Spleen (tissue), 11 donors: Measurements from ENCODE around the gene DICER1. TPM values are rescaled to one million over a fixed set of nuclear protein-coding genes. Genes with fewer than 3 reads are reported as not detected.

ENCODE experiments used
- DNase-seq: peaks from one replicate; pipeline ENCODE4 v3.0.0-alpha.2; 2020
- H3K27ac ChIP-seq, 8 donors: fragments of 200-600 bp; sonication (generic) in 7 of 8; 1 replicate in 4 of 8; 2 replicates in 4 of 8; pipeline versions ENCODE4 v1.5.0 to v1.8.0; 2016 to 2021; ENCODE audit warnings: inconsistent platforms in 4 of 8, mild to moderate bottlenecking in 4 of 8, moderate library complexity in 1 of 8
- H3K27me3 ChIP-seq, 7 donors: fragments of 200-600 bp; sonication (generic) in 6 of 7; replicated peaks in 1 of 7; 1 replicate in 4 of 7; 2 replicates in 3 of 7; pipeline versions ENCODE4 v1.5.0 to v1.8.0; 2016 to 2021; ENCODE audit warnings: inconsistent platforms in 3 of 7, mild to moderate bottlenecking in 1 of 7
- H3K36me3 ChIP-seq, 6 donors: fragments of 200-600 bp; sonication (generic) in 5 of 6; 1 replicate in 4 of 6; 2 replicates in 2 of 6; pipeline versions ENCODE4 v1.5.0 to v1.8.0; 2016 to 2021; ENCODE audit warnings: inconsistent platforms in 2 of 6
- H3K4me1 ChIP-seq, 6 donors: fragments of 200-600 bp; sonication (generic) in 5 of 6; 1 replicate in 3 of 6; 2 replicates in 3 of 6; pipeline versions ENCODE4 v1.5.0 to v1.8.0; 2016 to 2021; ENCODE audit warnings: inconsistent platforms in 3 of 6
- H3K4me3 ChIP-seq, 8 donors: fragments of 200-600 bp; sonication (generic) in 7 of 8; 1 replicate in 4 of 8; 2 replicates in 4 of 8; pipeline versions ENCODE4 v1.5.0 to v1.8.0; 2016 to 2021; ENCODE audit warnings: inconsistent platforms in 4 of 8, mild to moderate bottlenecking in 4 of 8, moderate library complexity in 2 of 8
- H3K9me3 ChIP-seq, 8 donors: fragments of 200-600 bp; sonication (generic) in 7 of 8; 1 replicate in 4 of 8; 2 replicates in 4 of 8; pipeline versions ENCODE4 v1.5.0 to v1.8.0; 2016 to 2021; ENCODE audit warnings: inconsistent platforms in 4 of 8
- CTCF ChIP-seq, 11 experiments: fragments of 200-600 bp in 7 of 11; fragments of 450-650 bp in 4 of 11; sonication (generic) in 4 of 11; IDR thresholded peaks in 8 of 11; conservative IDR thresholded peaks in 3 of 11; 1 replicate in 7 of 11; 2 replicates in 4 of 11; pipeline versions ENCODE4 v1.4.0 to v1.8.0; 2016 to 2021; ENCODE audit warnings: antibody characterized with exemption in 11 of 11, inconsistent platforms in 4 of 11, mild to moderate bottlenecking in 1 of 11
- POLR2A ChIP-seq, 3 donors: fragments of 450-650 bp; IDR thresholded peaks; one replicate each; pipeline ENCODE4 v1.5.1; 2017; ENCODE audit warnings: antibody characterized with exemption in 3 of 3, mild to moderate bottlenecking in 1 of 3
- POLR2AphosphoS5 ChIP-seq, 3 donors: sonication (generic); formaldehyde crosslinking; IDR thresholded peaks; one replicate each; pipeline ENCODE4 v1.5.1; 2017; ENCODE audit warnings: antibody characterized with exemption in 3 of 3
- WGBS, 5 donors: extraction: QIAGEN DNeasy Blood & Tissue Kit in 3 of 5; methylation state at CpG; one replicate each; pipeline versions ENCODE4 v1.1.5 to v1.1.7; 2013 to 2018; 5-methylcytosine and 5-hydroxymethylcytosine counted together
- intact Hi-C: fragments of 100-400 bp; cut with DNase I; formaldehyde crosslinking; loops from one replicate; pipeline ENCODE4 v1.15.0; 2023; ENCODE audit warnings: low total_unique reads
- polyA plus RNA-seq, 3 donors: library from polyadenylated mRNA; stranded (reverse); fragments of 200-250 nt; gene quantifications; one replicate each; pipeline ENCODE4 v1.2.1, GENCODE V29; 2013
- total RNA-seq, 7 donors: library from RNA; depleted of rRNA in 3 of 7; stranded (reverse); fragments of >200 nt in 3 of 7; fragmentation: NEBNext Ultra II Directional in 4 of 7; extraction: Animal tissue kit (Norgen Biotek cat#: 25700) in 4 of 7; gene quantifications; one replicate each; pipeline versions ENCODE4 v1.1.0 to v1.2.1, GENCODE V29; 2016 to 2021
- donor health status: healthy with polysubstance abuse.
- donor health status: DM: no; HTN: no; CAD: no; lungs with moderate emphysema.
- donor health status: DM: no; HTN: no; CAD: no.
- donor health status: Bipolar disorder and iron deficiency.
- donor health status: healthy.
- donor health status: DM: no; HTN: no; CAD: no.
- donor health status: DM: yes; HTN: yes; CAD: no.

Gene DICER1
- total and polyA plus RNA-seq, 10 donors = 7.1 to 124 (median 73.5) TPM

DNA sequence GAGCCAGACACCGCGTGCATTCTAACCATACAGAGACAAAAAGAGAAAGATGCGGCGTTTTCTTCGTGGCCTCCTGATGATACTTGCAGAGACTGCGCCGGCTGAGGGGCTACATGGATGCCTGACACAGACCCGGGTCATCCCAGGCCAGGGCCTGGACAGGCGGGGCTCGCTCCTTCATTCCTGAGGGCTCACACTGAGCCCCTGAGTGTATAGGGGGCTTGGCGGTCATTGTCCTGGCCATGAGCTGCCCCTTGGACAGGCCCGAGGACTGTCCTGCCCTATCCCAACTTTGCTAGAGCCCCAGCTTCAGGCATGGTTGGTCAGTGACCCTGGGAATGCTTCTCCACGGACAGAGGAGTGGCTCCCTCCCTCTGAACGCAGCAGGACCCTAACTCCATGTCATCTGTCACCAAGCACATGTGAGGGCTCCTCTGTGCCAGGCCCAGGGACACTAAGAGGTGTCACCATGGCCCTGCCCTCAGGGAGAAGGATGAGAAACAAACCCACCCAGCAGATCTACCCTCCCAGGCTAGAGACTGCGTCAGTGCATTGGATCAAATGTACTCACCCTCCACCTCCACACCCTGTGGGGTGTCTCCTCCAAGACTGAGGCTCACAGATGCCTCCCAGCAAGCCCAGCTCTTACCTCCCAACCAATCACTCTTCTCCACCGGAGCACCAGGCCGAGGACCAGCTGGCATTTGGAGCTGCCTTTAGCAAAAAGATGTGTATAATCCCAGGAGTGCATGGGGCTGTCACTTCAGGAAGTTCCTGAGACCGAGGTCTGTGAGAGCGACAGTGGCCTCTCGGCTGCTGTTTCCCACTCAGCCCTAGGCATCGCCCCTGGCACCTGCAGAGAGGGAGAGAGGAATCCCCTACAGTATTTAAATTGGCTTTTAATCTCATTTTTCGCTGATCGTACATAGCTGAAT, 102.7 kb downstream of the DICER1 start:
- 84 to 90% (median 86%) methylated on average over 19 to 23 of the region's 23 CpGs for WGBS, 5 donors
- no peaks in the 10 kb centered on the region for H3K4me1 ChIP-seq
- H3K9me3 ChIP-seq = no peaks in the 10 kb centered on the region
- intact Hi-C loops = no loop called here
- peaks cover 0 to under 1% (median 0%) of the 10 kb centered on the region in 7 donors for H3K27me3 ChIP-seq
- no peak overlapping the region for H3K27ac ChIP-seq
- TF ChIP-seq POLR2AphosphoS5 (IDR thresholded peaks at IDR 0.05) (no peak), POLR2A (IDR thresholded peaks at IDR 0.05) (no peak), CTCF (IDR thresholded peaks at IDR 0.05 in 8 of 11, conservative IDR thresholded peaks at IDR 0.05 in 3 of 11) (no peak)
- H3K36me3 ChIP-seq = no peaks in the 10 kb centered on the region
- H3K4me3 ChIP-seq = no peak overlapping the region
- no peak for DNase-seq

DNA sequence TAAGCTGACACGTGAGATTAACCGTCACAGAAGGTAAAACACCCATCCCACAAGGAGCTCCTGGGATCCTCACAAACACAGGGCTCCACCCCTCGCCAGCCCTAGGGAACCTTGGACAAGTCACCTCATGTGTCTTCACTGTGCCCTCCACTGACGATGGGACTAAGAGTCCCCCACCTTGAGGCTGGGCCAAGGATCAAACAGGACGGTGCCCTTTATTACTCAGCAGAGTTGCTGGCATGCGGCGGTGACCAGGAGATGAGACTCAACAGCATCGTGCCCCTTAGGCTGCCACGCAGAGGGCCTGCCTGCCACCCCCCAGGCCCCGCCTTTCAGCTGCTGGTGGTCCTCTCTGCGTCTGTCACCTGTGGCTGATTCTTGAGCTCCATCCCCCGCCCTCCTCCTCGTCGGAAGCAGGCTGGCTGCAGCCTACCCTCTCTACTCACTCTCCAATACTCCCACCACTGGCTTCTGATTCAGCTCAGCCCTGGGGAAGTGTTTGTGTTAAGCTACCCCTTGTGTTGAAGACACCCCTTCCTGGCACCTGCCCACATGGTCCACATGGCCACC, 105.2 kb downstream of the DICER1 start:
- no peak for DNase-seq

GRCh38 chr14:95049952-95050351, 107.4 kb downstream of the DICER1 start:
- Histone ChIP-seq H3K4me3 (no peak overlapping the region), H3K27me3 (peaks cover 0 to 33% (median 0%) of the 10 kb centered on the region in 7 donors), H3K4me1 (no peaks in the 10 kb centered on the region), H3K36me3 (no peaks in the 10 kb centered on the region), H3K27ac (no peak overlapping the region), H3K9me3 (no peaks in the 10 kb centered on the region)
- intact Hi-C loops = no loop called here
- no peak for DNase-seq
- TF ChIP-seq CTCF (IDR thresholded peaks at IDR 0.05 in 8 of 11, conservative IDR thresholded peaks at IDR 0.05 in 3 of 11) (no peak), POLR2AphosphoS5 (IDR thresholded peaks at IDR 0.05) (no peak), POLR2A (IDR thresholded peaks at IDR 0.05) (no peak)

More for the DNA sequence above, 105.2 kb downstream of the DICER1 start:
- Histone ChIP-seq H3K9me3 (no peaks in the 10 kb centered on the region), H3K36me3 (no peaks in the 10 kb centered on the region), H3K27ac (no peak overlapping the region), H3K4me1 (no peaks in the 10 kb centered on the region), H3K27me3 (peaks cover 0 to 19% (median 0%) of the 10 kb centered on the region in 7 donors), H3K4me3 (no peak overlapping the region)
- intact Hi-C loops = no loop called here
- TF ChIP-seq CTCF (IDR thresholded peaks at IDR 0.05 in 8 of 11, conservative IDR thresholded peaks at IDR 0.05 in 3 of 11) = no peak
- TF ChIP-seq POLR2AphosphoS5 (IDR thresholded peaks at IDR 0.05) = no peak
- TF ChIP-seq POLR2A (IDR thresholded peaks at IDR 0.05) = no peak
- WGBS, 5 donors = 72 to 86% (median 81%) methylated on average over 3 to 14 of the region's 14 CpGs

DNA sequence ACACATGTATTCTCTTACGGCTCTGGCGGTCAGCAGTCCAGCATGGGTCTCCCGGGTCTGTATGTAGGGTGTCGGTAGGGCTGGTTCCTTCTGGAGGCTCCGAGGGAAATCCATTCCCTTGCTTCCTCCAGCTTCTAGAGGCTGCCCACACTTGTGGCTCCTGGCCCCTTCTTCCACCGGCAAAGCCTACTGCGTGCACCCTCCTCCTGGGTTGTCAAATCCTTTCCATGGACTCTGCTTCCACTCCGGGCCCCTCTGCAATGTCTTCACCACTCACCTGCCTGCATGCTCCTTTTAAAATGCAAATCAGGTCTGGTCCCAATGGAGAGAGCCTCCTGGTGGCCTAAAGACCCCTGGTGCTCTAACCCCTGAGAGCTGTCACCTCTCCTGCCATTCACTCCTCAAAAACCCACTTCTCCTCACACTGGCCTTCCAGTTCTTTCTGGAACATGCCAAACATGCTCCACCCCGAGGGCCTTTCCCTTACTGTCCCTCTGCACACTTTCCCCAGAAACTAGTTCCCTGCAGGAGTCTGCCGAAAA, 108.5 kb downstream of the DICER1 start:
- H3K9me3 ChIP-seq = no peaks in the 10 kb centered on the region
- no peaks in the 10 kb centered on the region for H3K36me3 ChIP-seq
- H3K4me1 ChIP-seq = no peaks in the 10 kb centered on the region
- intact Hi-C loops = no loop called here
- 76 to 87% (median 84%) methylated on average over 10 of the region's 10 CpGs for WGBS, 5 donors
- H3K27me3 ChIP-seq = peaks cover 0 to 44% (median 0%) of the 10 kb centered on the region in 7 donors
- no peak overlapping the region for H3K4me3 ChIP-seq
- H3K27ac ChIP-seq = no peak overlapping the region
- DNase-seq = peak; percentile 28
- TF ChIP-seq CTCF (IDR thresholded peaks at IDR 0.05 in 8 of 11, conservative IDR thresholded peaks at IDR 0.05 in 3 of 11) = no peak
